Omental fat pad (tissue), 4 donors: ENCODE measurements around the gene TMC2. TPM values are rescaled to one million over a fixed set of nuclear protein-coding genes. Genes with fewer than 3 reads are reported as not detected.

ENCODE experiments used
- ATAC-seq: fragments of 150-250 bp; one replicate; pipeline ENCODE4 v1.9.1; 2016; ENCODE audit warnings: mild to moderate bottlenecking, moderate library complexity; ENCODE audit not compliant: low FRiP score
- DNase-seq: peaks from one replicate; pipeline ENCODE4 v3.0.0-alpha.2; 2019; ENCODE audit warnings: low spot score
- total RNA-seq, 4 donors: library from RNA; depleted of rRNA; stranded (reverse); fragments of >200 nt; gene quantifications; one replicate each; pipeline ENCODE4 v1.1.0, GENCODE V29; 2016
- TF ChIP-seq, protein P1 (sequence below), 3 donors: fragments of 450-650 bp; IDR thresholded peaks; one replicate each; pipeline ENCODE4 v1.5.1; 2016 to 2017; ENCODE audit warnings: antibody characterized with exemption in 3 of 3, mild to moderate bottlenecking in 3 of 3, moderate library complexity in 2 of 3

TMC2 gene
- total RNA-seq, 4 donors from 2014 or later, result 0.32 to 0.88 (median 0.53) TPM

DNA sequence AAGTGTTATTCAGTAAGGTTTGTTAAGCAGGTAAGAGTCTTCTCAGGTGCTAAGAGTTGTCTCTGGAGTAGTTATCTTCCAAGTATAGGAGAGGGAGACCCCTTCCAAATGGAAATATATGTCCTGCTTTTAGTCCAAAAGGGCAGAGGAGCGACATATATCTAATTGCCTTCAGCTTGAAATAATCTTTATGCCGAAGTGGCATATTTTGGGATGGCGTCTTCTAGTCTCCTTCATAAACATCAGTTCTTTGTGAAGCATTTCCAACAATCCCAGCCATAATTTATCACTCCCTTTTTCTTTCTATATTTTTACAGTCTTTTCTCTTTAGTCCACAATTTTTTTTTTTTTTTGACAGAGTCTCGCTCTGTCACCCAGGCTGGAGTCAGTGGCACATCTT lies 6.0 kb downstream of the TMC2 start:
- DNase-seq, result no peak

DNA sequence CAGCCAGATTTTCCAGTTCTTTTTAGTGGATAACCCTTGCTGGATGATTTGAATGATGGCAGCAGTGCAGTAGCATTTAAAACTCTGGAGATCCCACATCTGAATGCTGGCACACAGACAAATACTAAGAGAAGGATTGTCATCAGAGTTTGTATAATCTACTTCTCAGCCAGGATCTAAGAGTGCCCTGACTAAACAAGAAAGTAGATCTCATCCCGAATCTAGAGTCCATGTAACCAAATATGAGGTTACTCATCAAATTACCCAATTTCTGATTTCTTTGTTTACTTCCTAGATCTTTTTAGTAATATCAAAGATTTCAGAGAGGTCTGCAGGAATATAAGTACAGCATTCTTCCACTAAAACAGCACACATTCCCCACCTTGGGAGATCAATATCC lies 7.8 kb downstream of the TMC2 start:
- TF ChIP-seq, protein P1, sequence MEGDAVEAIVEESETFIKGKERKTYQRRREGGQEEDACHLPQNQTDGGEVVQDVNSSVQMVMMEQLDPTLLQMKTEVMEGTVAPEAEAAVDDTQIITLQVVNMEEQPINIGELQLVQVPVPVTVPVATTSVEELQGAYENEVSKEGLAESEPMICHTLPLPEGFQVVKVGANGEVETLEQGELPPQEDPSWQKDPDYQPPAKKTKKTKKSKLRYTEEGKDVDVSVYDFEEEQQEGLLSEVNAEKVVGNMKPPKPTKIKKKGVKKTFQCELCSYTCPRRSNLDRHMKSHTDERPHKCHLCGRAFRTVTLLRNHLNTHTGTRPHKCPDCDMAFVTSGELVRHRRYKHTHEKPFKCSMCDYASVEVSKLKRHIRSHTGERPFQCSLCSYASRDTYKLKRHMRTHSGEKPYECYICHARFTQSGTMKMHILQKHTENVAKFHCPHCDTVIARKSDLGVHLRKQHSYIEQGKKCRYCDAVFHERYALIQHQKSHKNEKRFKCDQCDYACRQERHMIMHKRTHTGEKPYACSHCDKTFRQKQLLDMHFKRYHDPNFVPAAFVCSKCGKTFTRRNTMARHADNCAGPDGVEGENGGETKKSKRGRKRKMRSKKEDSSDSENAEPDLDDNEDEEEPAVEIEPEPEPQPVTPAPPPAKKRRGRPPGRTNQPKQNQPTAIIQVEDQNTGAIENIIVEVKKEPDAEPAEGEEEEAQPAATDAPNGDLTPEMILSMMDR (IDR thresholded peaks at IDR 0.05), result no peak
- ATAC-seq (no peak), DNase-seq (no peak)

More for the DNA sequence above, 6.0 kb downstream of the TMC2 start:
- ATAC-seq, result no peak
- TF ChIP-seq, protein P1 (IDR thresholded peaks at IDR 0.05), result no peak

DNA sequence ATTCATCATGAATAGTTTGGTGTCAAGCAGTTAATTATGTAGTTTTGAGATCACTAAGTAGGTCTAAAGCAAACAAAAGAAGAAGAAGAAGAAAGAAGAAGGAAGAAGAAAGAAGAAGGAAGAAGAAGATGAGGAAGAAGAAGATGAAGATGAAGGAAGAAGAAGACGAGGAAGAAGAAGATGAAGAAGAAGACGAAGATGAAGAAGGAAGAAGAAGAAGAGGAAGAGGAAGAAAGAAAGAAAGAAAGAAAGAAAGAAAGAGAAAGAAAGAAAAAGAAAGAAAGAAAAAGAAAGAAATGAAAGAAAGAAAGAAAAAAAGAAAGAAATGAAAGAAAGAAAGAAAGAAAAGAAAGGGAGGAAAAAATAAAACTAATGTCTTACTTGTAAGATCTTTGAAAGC lies 9.2 kb downstream of the TMC2 start:
- TF ChIP-seq, protein P1 (IDR thresholded peaks at IDR 0.05), result no peak
- no peak for DNase-seq
- ATAC-seq, result no peak

DNA sequence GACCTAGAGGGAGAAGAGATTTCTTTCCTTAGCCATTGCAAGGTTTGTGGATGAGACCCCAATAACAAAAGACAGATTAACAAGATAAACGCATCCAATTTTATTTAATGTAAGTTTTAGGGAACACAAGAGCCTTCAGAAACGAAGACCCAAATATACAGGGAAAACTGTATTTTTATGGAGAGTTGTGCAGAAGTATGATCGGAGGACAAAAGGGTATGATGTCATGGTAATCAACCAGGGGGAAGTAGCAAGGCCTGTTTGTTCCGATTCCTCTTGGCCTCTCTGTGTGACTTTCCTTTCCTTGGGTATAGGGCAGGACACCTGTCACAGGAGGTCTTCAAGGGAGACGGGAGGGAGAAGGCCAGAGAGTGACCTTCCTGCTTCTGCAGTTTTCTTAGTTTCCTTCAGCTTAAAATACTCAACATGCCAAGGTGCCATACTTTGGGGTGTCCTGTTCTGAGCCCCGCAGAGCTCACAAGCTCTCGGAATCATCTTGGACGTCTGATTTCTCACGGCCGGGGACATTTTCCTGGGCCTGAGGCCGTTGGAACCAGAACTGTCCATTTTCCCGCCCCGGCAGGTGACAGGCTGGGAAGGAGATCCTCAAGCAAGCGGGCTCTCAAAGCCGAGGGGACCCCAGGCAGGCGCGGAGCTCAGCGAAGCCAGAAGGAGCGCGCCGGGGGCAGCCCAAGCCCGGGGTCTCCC lies 21.7 kb downstream of the TMC2 start:
- DNase-seq (no peak), ATAC-seq (no peak)
- TF ChIP-seq, protein P1 (IDR thresholded peaks at IDR 0.05), result no peak

DNA sequence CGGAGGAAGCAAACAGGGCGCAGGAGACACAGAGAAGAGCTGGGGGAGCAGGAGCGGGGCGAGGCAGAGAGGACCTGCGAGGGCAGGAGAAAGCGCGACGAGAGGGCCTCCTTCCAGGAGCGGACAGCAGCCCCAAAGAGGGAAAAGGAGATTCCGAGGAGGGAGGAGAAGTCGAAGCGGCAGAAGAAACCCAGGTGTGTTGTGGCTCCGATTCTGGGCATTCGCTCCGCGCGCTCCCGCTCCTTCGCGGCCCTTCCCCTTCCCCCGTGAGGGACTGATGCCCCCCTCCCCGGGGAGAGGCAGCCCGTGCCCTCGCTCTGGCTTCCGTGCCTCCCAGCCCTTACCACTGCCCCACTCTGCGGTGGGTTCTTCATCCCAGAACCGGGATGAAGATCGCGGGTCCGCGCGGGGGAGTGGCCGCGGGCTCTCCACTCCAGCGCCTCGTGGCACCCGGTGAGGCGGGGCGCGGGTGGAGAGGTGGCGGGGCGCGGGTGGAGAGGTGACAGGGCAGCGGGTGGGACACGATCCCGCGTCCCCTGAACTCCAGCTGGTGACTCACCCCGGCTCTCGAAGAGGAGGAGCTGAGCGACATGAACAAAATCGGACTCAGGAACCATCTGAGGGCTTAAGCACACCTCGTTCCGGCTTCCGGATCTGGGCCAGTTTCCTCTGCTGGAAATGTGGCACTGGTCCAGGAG lies 22.4 kb downstream of the TMC2 start:
- no peak for DNase-seq
- TF ChIP-seq, protein P1 (IDR thresholded peaks at IDR 0.05), result no peak
- no peak for ATAC-seq

DNA sequence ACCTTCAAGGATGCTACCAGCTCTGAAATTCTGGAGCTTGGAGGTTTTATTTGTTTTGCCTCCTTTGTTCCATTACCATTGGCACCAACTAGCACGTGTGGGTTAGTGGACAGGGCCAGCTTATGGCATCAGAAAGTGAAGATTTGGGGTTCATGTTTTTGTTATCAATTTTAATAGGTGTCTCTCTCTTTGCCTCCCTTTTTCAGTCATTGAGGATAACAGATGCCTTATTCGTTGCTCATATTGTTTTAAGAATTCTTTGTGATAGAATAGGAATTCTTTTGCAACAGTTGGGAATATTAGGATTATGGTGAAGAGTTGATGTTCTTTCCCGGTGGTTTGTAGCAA lies 22.9 kb downstream of the TMC2 start:
- no peak for ATAC-seq
- TF ChIP-seq, protein P1 (IDR thresholded peaks at IDR 0.05), result no peak
- no peak for DNase-seq

DNA sequence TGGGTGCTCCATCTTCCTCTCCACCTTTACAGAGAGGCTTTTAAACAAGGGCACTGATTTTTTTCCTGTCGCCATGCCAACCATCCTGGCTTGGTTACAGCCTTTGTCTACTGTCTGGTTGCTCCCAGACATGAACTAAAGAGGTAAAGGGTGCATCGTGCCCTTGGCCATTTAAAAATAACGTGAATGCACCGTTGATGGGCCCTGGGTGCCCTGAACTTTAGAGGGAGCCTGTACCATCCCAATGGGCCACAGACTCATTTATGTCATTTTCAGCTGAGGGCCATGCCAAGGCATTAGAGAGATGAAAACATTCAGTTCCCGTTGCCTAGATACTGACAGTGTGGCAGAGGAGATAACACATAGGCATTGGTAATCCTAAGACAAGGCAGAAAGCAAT lies 23.3 kb downstream of the TMC2 start:
- ATAC-seq (no peak), DNase-seq (no peak)
- TF ChIP-seq, protein P1 (IDR thresholded peaks at IDR 0.05), result no peak
